ENCODE results near the gene RRP8. TPM values are rescaled to one million over a fixed set of nuclear protein-coding genes. Genes with fewer than 3 reads are reported as not detected.

The RRP8 gene
- total RNA-seq, 1 donor from 2014 or later: 19.6 TPM

- no peak for DNase-seq (ENCODE audit: extremely low read depth, low read depth, low spot score)
Measured at GRCh38 chr11:6633422-6634408, 30.3 kb upstream of the RRP8 start.

GRCh38 chr11:6632116-6633073 is 29.0 kb upstream of the RRP8 start:
- DNase-seq (ENCODE audit: extremely low read depth, low read depth, low spot score): no peak

- DNase-seq (ENCODE audit: extremely low read depth, low read depth, low spot score): no peak
Measured at GRCh38 chr11:6631361-6631890, 28.0 kb upstream of the RRP8 start.

- DNase-seq (ENCODE audit: extremely low read depth, low read depth, low spot score): no peak
Measured at GRCh38 chr11:6630632-6631291, 27.3 kb upstream of the RRP8 start.

- no peak for DNase-seq (ENCODE audit: extremely low read depth, low read depth, low spot score)
Measured at GRCh38 chr11:6629892-6630631, 26.6 kb upstream of the RRP8 start.

- DNase-seq (ENCODE audit: extremely low read depth, low read depth, low spot score): no peak
Measured at GRCh38 chr11:6629573-6629891, 26.1 kb upstream of the RRP8 start.

GRCh38 chr11:6628526-6628925 is 25.1 kb upstream of the RRP8 start:
- no peak for DNase-seq (ENCODE audit: extremely low read depth, low read depth, low spot score)

GRCh38 chr11:6627762-6628241 is 24.4 kb upstream of the RRP8 start:
- DNase-seq (ENCODE audit: extremely low read depth, low read depth, low spot score): no peak

GRCh38 chr11:6626971-6627761 is 23.8 kb upstream of the RRP8 start:
- DNase-seq (ENCODE audit: extremely low read depth, low read depth, low spot score): no peak

GRCh38 chr11:6625832-6626420 is 22.5 kb upstream of the RRP8 start:
- no peak for DNase-seq (ENCODE audit: extremely low read depth, low read depth, low spot score)

GRCh38 chr11:6625156-6625831 is 21.9 kb upstream of the RRP8 start:
- DNase-seq (ENCODE audit: extremely low read depth, low read depth, low spot score): no peak

GRCh38 chr11:6623391-6624363 is 20.3 kb upstream of the RRP8 start:
- no peak for DNase-seq (ENCODE audit: extremely low read depth, low read depth, low spot score)

GRCh38 chr11:6622261-6623171 is 19.1 kb upstream of the RRP8 start:
- DNase-seq (ENCODE audit: extremely low read depth, low read depth, low spot score): no peak

- no peak for DNase-seq (ENCODE audit: extremely low read depth, low read depth, low spot score)
Measured at GRCh38 chr11:6621711-6622211, 18.3 kb upstream of the RRP8 start.

- DNase-seq (ENCODE audit: extremely low read depth, low read depth, low spot score): no peak
Measured at GRCh38 chr11:6620636-6621035, 17.2 kb upstream of the RRP8 start.

All from glomerular endothelial cell (primary cell).